Hematopoietic multipotent progenitor cell treated with erythropoietin and hydrocortisone succinate and interleukin-3 and kit ligand, for 17 days (in vitro differentiated cells): ENCODE results near the gene OR7C1.
"Not testable (repeated sequence)": the region's sequence is repeated elsewhere in the genome, so short reads cannot be mapped to it uniquely, and the experiment has no call there.

Experiments
- DNase-seq: peaks from one replicate; pipeline ENCODE4 v3.0.0-alpha.2; 2015; ENCODE audit warnings: low spot score

The OR7C1 gene

GRCh38 chr19:14784730-14785101 is 50.3 kb downstream of the OR7C1 start:
- DNase-seq = not testable (repeated sequence)

GRCh38 chr19:14783410-14783998 is 51.5 kb downstream of the OR7C1 start:
- not testable (repeated sequence) for DNase-seq

GRCh38 chr19:14782626-14783409 is 52.2 kb downstream of the OR7C1 start:
- no peak for DNase-seq

GRCh38 chr19:14781713-14782536 is 53.1 kb downstream of the OR7C1 start:
- not testable (repeated sequence) for DNase-seq

- not testable (repeated sequence) for DNase-seq
Measured at GRCh38 chr19:14780622-14781225, 54.3 kb downstream of the OR7C1 start.

- no peak for DNase-seq
Measured at GRCh38 chr19:14779151-14779550, 55.8 kb downstream of the OR7C1 start.

GRCh38 chr19:14778110-14778845 is 56.7 kb downstream of the OR7C1 start, which contains the start of gene ADGRE2:
Gene ADGRE2, minus strand, starts transcription at chr19:14778560. Its CDS starts 1,804 bp downstream, at chr19:14776756.
- not testable (repeated sequence) for DNase-seq

- DNase-seq = not testable (repeated sequence)
Measured at GRCh38 chr19:14777645-14778044, 57.3 kb downstream of the OR7C1 start.

- no peak for DNase-seq
Measured at GRCh38 chr19:14775869-14776586, 59.0 kb downstream of the OR7C1 start.

- DNase-seq = not testable (repeated sequence)
Measured at GRCh38 chr19:14775326-14775725, 59.7 kb downstream of the OR7C1 start.

GRCh38 chr19:14774373-14774772 is 60.6 kb downstream of the OR7C1 start:
- no peak for DNase-seq

GRCh38 chr19:14773722-14774121 is 61.3 kb downstream of the OR7C1 start:
- DNase-seq = not testable (repeated sequence)

- no peak for DNase-seq
Measured at GRCh38 chr19:14772995-14773394, 62.0 kb downstream of the OR7C1 start.

GRCh38 chr19:14772467-14772866 is 62.5 kb downstream of the OR7C1 start:
- DNase-seq = no peak

GRCh38 chr19:14770944-14771839 is 63.8 kb downstream of the OR7C1 start:
- no peak for DNase-seq

- no peak for DNase-seq
Measured at GRCh38 chr19:14770136-14770535, 64.8 kb downstream of the OR7C1 start.

GRCh38 chr19:14769201-14769600 is 65.8 kb downstream of the OR7C1 start:
- no peak for DNase-seq

- no peak for DNase-seq
Measured at GRCh38 chr19:14768001-14768400, 67.0 kb downstream of the OR7C1 start.

GRCh38 chr19:14767466-14767971 is 67.5 kb downstream of the OR7C1 start:
- no peak for DNase-seq

- not testable (repeated sequence) for DNase-seq
Measured at GRCh38 chr19:14765841-14766240, 69.1 kb downstream of the OR7C1 start.
